Stimulated activated CD8-positive, alpha-beta memory T cell treated with anti-CD3 and anti-CD28 coated beads, Interleukin-7, amount 100 ng/mL, for 4 hours (primary cell): ENCODE results near the gene TGFB3.

Experiments used
- DNase-seq, 2 donors: peaks; one replicate each; pipeline ENCODE4 v3.0.0-alpha.2; 2020; ENCODE audit warnings: low read depth in 2 of 2

TGFB3 gene

DNA sequence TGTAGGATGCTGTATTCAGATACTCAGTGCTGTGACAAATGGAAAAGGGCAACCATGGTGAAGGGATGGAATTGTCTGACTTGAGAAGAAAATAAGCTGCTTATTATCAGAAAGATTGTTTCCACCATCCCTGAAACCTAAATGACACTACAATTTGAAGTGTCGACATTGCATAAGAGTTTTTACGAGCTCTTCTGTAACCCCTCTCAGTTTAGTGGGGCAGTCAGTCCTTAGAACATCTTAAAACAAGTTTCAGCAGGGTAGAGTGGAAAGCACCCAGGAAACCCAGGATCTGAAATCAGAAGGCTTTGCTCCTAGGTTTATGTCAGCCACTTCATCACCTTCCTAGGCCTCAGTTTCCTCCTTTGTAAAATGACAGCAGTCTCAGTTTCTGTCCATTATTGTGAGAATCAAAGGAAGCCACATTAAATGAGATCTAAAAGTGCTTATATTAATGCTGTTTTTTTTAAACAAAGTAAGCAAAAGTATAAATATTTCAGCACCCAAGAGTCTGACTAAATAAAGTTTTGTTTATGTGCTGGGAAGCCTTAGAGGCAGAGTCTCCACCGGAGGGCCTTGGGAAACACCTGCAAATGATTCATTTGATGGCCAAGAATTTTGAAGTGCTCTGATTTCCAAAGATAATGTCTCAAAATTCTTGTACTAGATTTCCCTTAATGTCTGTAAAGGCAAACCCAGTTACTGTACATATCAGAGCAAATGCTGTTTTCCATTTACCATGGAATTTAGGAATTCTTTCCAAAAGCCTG lies 5.6 kb upstream of the TGFB3 start:
- DNase-seq, result no peak

DNA sequence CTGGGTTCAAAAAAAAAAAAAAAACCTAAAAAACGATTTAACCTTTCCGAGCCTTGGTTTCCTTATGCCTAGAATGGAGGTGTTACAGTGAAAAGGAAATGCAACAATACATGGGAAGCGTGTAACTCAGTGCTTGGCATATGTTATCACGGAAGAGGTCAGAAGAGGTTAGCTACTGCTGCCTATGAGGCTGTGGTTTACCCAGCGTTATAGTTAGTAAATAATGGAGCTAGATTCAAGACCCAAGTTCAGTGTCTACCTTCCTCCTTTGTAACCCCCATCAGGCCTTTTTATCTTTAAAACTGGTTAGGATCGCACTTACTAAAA lies 4.6 kb upstream of the TGFB3 start:
- DNase-seq, result no peak

DNA sequence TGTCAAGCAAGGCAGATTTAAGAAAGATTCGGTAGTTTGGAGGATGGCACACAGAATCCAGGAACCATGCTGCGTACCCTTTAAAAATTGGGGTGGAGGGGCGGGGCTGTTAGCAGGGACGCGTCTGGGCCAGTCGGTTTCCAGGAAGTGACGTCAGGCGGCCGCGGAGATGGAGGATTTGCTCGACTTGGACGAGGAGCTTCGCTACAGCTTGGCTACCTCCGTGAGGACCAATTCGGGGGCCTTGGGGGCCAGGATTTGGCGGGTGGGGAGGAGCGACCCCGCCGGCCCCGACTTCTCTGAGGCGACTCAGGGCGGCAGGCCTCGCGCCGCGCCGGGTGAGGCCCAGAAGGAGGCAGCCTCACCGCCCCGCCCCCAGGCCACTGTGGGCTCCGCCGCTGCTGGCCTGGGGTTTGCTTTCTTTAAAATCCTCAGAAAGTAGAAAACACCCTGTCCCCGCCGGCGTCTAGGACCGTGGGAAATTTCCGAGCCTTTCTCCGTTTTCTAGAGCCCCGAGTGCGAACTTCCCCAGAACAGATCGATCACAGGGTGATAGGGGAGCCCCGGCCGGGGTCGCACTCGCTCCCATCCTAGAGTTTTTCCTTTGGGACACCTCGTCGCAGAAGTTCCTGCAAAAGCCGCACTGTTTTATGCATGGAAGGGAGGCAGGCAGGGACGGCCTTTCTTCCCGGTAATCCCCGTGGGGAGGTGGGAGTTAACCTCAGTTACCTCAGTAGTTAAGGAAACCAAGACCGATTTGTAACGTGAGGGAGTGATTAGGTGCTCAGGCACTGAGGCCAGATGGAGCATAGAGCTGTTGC lies 4.0 kb upstream of the TGFB3 start, which contains the start of gene IFT43:
TSS of gene IFT43 (plus strand) at position 146 of the 821 bp plus-strand sequence. CDS start at position 170, 24 bp downstream.
- DNase-seq, result peak; percentile 86 to 88

- DNase-seq, result no peak
Observed at GRCh38 chr14:75984674-75985073, 2.9 kb upstream of the TGFB3 start.

GRCh38 chr14:75983019-75983358 lies 1.2 kb upstream of the TGFB3 start:
- DNase-seq, result no peak

GRCh38 chr14:75982266-75983018 lies 647 bp upstream of the TGFB3 start:
- DNase-seq, result peak; percentile 52 to 62

- no peak for DNase-seq
Observed at GRCh38 chr14:75980856-75981255, 939 bp downstream of the TGFB3 start.

GRCh38 chr14:75979648-75980565 lies 1.9 kb downstream of the TGFB3 start:
- DNase-seq, result no peak

DNA sequence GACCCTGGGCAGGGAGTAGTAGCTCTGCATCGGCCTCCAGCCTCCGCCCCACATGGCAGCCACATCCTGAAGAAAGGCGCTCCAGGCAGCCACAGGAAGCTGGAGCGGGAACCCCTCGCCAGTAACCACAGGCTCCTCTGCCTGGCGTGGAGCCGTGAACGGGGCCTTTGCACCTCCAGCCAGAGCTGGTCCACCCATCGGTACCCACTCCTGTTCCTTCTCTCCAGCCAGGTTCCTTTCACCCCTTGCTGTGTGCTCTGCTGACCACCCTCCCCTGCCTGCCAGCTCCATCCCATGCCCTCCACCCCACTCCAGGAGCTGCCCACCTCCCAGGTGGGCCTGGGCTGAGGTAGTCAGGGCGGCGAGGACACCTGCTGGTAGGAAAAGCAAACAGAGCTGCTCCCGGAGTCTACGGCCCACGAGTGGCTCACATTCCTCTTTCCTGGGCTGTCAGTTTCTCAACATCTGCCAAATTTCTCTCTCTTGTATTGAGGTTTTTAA lies 2.7 kb downstream of the TGFB3 start:
- no peak for DNase-seq

DNA sequence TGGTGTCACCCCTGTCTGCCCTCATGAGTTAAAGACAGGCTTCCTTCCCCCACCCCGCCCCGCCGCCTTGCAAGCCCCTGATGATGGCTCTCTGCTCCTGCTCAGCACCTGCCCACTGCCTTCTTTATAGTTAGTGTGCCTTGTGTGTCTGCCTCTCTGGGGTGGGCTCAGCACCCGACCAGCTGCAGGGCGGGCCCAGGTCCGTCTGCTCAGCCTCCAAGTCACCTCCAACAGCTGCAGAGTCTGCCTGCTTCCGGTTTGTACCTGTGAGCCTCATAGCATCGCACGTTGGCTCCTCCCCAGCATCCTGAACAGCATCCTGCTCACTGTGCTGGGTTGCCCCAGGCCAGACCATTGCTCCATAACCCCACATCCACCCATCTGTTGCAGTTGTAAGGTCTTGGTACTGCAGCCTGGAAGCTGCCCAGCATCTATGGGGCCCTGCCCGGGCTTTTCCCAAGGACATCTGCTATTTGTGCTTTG lies 3.5 kb downstream of the TGFB3 start:
- no peak for DNase-seq

DNA sequence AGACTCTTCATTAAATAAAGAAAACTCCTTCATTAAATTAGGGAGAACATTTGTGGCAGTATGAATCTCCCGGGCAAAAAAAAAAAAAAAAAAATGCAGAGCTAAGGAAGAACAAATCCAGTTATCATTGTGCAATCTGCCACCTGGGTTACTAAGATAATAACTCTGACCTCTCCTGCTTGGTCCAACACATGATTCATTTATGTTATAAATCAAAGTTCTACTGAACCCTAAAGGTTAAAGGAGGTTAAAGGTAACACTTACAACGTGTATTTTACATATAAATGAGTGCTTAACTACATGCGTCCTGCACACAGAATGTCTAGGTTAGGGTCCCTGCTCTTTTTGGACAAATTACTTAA lies 4.2 kb downstream of the TGFB3 start:
- no peak for DNase-seq

DNA sequence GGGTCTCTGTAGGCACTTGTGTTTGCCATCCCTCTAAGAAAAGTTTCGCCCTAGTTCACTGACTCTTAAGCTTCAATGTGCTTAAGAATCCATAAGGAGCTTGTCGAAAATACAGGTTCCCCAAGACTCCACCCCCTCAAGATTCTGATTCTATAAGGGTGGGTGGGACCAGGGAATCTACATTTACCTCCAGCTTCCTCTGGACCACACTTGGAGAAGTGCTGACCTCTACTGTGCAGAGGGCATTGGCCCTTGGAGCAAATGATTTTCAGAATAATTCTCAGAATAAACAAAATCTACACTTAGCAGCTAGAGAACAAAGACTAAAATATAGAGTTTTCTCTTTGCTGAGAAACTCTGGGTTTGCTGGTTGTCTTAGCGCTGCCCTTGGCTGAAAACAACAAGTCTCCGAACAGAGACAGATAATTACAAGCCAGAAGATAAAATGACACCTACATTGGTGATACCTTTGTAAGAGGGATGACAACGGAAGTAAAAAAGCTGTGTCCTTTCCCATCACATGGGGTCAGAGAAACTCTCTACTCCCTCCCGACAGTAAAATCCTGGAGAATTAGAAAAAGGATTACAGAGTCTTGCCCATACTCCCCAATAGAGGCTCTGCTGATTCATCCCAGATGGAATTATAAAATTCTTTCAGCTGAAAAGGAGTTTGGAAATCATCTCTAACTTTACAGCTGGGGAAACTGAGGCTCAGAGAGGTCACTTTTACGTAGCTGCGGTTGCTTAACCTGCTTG lies 4.8 kb downstream of the TGFB3 start:
- no peak for DNase-seq

DNA sequence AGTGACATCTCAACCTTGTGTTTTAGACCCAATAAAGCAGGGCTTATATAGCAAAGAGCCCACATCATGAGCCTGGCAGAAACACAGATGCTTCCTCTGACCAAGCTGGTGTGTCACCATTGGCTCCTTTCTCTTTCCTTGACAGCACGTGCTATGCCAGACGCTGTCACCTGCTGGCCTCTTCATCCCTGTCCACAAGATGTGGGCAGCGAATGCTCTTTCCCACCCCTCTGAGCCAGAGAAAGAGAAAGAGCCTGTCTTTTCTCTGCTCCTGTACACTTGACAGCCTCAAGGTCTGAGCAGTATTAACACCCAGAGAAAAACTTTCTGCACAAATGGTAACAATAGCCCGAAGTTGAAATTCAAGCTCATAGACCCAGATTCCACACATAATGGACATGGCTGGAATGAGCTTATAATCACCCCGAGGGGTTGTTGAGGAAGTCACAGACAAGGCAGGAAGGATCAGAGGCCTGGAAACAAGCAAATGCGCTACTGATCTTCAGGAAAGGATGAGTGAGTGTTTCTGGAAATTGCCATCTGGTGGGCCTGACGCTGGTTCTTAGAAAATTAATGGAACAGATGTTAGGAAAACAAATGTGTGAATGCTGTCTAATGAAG lies 8.9 kb downstream of the TGFB3 start:
- no peak for DNase-seq

- no peak for DNase-seq
Observed at GRCh38 chr14:75971509-75971908, 10.3 kb downstream of the TGFB3 start.

DNA sequence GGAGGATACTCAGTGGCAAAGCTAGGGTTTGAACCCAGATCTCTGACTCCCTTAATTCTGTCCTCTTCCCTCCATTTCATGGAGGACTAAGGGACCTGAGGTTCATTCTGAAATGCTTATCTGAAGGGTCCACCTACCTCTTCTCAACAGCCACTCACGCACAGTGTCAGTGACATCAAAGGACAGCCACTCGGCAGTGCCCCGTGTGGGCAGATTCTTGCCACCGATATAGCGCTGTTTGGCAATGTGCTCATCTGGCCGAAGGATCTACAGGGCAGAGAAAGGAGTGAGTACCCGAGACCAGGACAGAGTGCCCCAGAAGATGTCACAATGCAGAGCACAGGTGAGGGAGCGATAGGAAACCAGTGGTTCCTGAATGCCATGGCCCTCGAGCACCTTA lies 10.8 kb downstream of the TGFB3 start:
- no peak for DNase-seq

DNA sequence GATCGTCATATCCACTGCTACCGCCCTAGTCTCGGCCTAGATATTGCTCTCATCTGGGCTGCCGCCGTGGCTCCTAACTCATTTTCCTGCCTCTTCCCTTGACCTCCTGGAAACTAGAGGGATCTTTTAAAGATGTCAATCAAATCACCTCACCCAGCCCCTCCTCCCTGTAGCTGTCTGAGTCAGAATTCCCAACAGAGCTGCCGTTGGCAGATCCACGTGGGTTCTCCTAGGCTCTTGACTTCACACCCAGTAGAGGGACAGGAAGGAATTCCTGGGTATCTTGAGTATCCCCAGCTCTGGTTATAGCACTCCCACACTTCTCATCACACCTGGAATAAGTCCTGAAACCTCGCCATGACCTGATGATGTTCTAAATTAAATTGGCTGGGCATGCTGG lies 11.9 kb downstream of the TGFB3 start:
- no peak for DNase-seq

DNA sequence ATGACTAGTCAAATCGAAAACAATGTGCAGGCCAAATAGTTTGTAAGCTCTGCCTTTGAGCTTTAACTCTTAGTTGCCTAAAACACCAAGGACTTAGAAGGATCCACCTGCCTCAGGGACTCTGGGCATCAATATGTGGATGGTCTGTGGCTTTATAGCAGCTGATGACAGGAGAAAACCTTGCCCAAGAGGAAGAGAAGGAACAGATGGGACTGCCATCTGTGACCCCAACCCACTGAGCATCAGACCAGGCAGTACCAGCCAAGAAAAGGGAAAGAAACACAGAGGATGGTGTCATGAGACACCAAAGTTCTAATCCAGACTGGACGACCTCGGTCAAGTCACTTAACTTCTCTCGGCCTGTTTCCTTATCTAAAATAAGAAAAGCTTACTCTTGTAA lies 12.7 kb downstream of the TGFB3 start:
- DNase-seq, result no peak

DNA sequence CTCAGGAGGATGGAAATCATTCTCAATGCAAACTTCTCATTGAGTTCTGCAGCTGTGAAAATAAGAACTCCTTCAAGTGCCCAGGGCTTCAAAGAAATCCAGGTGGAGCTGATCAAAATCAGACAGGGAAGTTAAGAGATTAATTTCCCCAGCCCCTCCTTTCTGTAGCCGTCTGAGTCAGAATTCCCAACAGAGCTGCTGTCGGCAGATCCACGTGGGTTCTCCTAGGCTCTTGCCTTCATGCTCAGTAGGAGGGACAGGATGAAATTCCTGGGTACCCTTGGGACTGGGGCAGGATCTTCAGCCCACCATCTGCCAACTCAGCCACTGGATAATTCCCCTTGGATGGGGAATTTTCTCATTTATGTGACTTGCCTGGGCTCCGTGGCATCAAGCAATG lies 13.3 kb downstream of the TGFB3 start:
- no peak for DNase-seq

DNA sequence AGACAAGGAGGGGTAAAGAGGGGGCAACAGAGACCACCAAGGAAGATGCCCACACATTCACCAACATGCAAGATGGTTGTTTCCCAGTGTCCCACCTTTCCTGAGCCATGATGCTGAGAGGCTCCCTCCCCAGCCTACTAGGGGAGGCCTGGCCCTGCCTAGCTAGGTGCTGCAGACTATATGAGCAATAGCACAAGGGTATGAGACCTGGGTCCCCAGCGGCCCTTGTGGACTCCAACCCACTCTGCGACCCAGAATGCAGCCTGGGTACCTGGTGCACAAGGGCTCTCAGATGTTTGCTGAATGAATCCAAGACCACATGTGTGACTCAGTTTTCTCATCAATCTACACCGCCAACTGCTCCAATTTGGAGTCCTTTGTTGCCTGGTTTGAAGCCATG lies 13.9 kb downstream of the TGFB3 start:
- DNase-seq, result no peak

- no peak for DNase-seq
Observed at GRCh38 chr14:75961662-75962061, 20.1 kb downstream of the TGFB3 start.
